Measurements from ENCODE around the gene DUS1L. TPM values are rescaled to one million over a fixed set of nuclear protein-coding genes. Genes with fewer than 3 reads are reported as not detected.

The DUS1L gene
- total RNA-seq, 4 donors from 2014 or later = 98.6 to 306 (median 132) TPM

GRCh38 chr17:82081546-82081945, 15.9 kb upstream of the DUS1L start:
- Histone ChIP-seq H3K36me3 (peaks cover 0 to 54% (median 18%) of the 10 kb centered on the region in 4 donors), H3K4me3 (no peak overlapping the region), H3K27ac (no peak overlapping the region), H3K9me3 (no peaks in the 10 kb centered on the region), H3K4me1 (no peaks in the 10 kb centered on the region), H3K27me3 (no peaks in the 10 kb centered on the region)
- in situ Hi-C loops (cut with MboI; ENCODE audit: low pct_ligation_motif_present in 1 of 4, low pct_unique_long_range_greater_than_20kb in 1 of 4, low sequenced_read_pairs in 3 of 4) = no loop called here
- WGBS, 2 donors (ENCODE audit: low coverage in 1 of 2) = 91% methylated on average over 4 of the region's 20 CpGs; no CpG with 5 or more reads in 1 of the 2 donors
- TF ChIP-seq POLR2A (IDR thresholded peaks at IDR 0.05) = no peak
- no peak for TF ChIP-seq EP300 (IDR thresholded peaks at IDR 0.05; ENCODE audit: low read depth)
- no peak for TF ChIP-seq POLR2AphosphoS5 (IDR thresholded peaks at IDR 0.05)
- no peak for TF ChIP-seq CTCF (IDR thresholded peaks at IDR 0.05)
- intact Hi-C loops (cut with DNase I; ENCODE audit: low total_unique reads) = no loop called here
- DNase-seq = no peak

DNA sequence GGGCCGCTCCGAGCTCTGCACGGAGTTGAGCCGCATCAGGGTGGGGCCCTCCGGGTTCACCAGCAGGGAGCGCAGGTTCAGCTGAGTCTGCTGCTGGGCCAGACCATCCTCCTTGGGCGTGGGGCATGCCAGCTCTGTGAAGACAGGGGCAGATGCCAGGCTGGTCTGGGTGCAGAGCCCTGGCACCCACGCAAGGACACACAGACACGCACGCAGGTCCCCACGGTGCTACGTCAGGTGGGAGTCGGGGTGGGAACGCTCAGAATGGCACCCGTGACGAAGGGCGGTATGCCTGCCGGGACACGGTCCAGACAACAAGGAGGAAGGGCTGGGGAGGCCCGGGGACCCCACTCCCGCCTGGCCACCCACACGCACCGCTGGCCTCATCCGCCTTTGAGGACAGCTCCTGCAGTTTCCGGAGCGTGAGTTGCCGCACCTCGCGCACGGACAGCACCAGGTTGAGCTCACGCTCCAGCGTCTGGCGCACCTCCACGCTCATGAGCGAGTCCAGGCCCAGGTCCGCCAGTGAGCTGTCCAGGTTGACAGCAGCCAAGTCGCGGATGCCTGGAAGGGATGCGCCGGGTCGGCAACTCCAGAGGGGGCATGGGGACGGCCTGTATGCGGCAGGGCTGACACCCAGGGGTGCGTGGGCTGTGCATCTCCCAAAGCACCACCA, 15.3 kb upstream of the DUS1L start:
- 94% methylated on average over 29 of the region's 44 CpGs; no CpG with 5 or more reads in 1 of the 2 donors for WGBS, 2 donors (ENCODE audit: low coverage in 1 of 2)
- intact Hi-C loops (cut with DNase I; ENCODE audit: low total_unique reads) = no loop called here
- H3K27me3 ChIP-seq = no peaks in the 10 kb centered on the region

GRCh38 chr17:82080048-82080788, 14.6 kb upstream of the DUS1L start:
- no peaks in the 10 kb centered on the region for H3K4me1 ChIP-seq
- 90% methylated on average over 2 to 36 of the region's 36 CpGs for WGBS, 2 donors (ENCODE audit: low coverage in 1 of 2)
- H3K27me3 ChIP-seq = no peaks in the 10 kb centered on the region
- intact Hi-C loops (cut with DNase I; ENCODE audit: low total_unique reads) (no loop called here), in situ Hi-C loops (cut with MboI; ENCODE audit: low pct_ligation_motif_present in 1 of 4, low pct_unique_long_range_greater_than_20kb in 1 of 4, low sequenced_read_pairs in 3 of 4) (no loop called here)
- no peak for TF ChIP-seq POLR2A (IDR thresholded peaks at IDR 0.05)
- no peak for TF ChIP-seq POLR2AphosphoS5 (IDR thresholded peaks at IDR 0.05)
- no peak for TF ChIP-seq EP300 (IDR thresholded peaks at IDR 0.05; ENCODE audit: low read depth)
- TF ChIP-seq CTCF (IDR thresholded peaks at IDR 0.05) = no peak
- no peaks in the 10 kb centered on the region for H3K9me3 ChIP-seq
- H3K4me3 ChIP-seq = no peak overlapping the region
- peaks cover 0 to 41% (median 18%) of the 10 kb centered on the region in 4 donors for H3K36me3 ChIP-seq
- no peak overlapping the region for H3K27ac ChIP-seq
- no peak for DNase-seq

More for the DNA sequence above, 15.3 kb upstream of the DUS1L start:
- in situ Hi-C loops (cut with MboI; ENCODE audit: low pct_ligation_motif_present in 1 of 4, low pct_unique_long_range_greater_than_20kb in 1 of 4, low sequenced_read_pairs in 3 of 4) = no loop called here
- H3K4me3 ChIP-seq = no peak overlapping the region
- no peaks in the 10 kb centered on the region for H3K4me1 ChIP-seq
- TF ChIP-seq POLR2A (IDR thresholded peaks at IDR 0.05) (no peak), EP300 (IDR thresholded peaks at IDR 0.05; ENCODE audit: low read depth) (no peak), POLR2AphosphoS5 (IDR thresholded peaks at IDR 0.05) (no peak), CTCF (IDR thresholded peaks at IDR 0.05) (no peak)
- no peaks in the 10 kb centered on the region for H3K9me3 ChIP-seq
- no peak for DNase-seq
- peaks cover 0 to 48% (median 18%) of the 10 kb centered on the region in 4 donors for H3K36me3 ChIP-seq
- H3K27ac ChIP-seq = no peak overlapping the region

GRCh38 chr17:82079001-82079677, 13.5 kb upstream of the DUS1L start:
- intact Hi-C loops (cut with DNase I; ENCODE audit: low total_unique reads) (no loop called here), in situ Hi-C loops (cut with MboI; ENCODE audit: low pct_ligation_motif_present in 1 of 4, low pct_unique_long_range_greater_than_20kb in 1 of 4, low sequenced_read_pairs in 3 of 4) (no loop called here)
- TF ChIP-seq POLR2A (IDR thresholded peaks at IDR 0.05) = no peak
- no peak for TF ChIP-seq POLR2AphosphoS5 (IDR thresholded peaks at IDR 0.05)
- no peak for TF ChIP-seq EP300 (IDR thresholded peaks at IDR 0.05; ENCODE audit: low read depth)
- no peak for TF ChIP-seq CTCF (IDR thresholded peaks at IDR 0.05)
- no peak for DNase-seq
- Histone ChIP-seq H3K9me3 (no peaks in the 10 kb centered on the region), H3K4me1 (no peaks in the 10 kb centered on the region), H3K36me3 (peaks cover 0 to 35% (median 16%) of the 10 kb centered on the region in 4 donors), H3K27ac (no peak overlapping the region), H3K27me3 (no peaks in the 10 kb centered on the region), H3K4me3 (no peak overlapping the region)
- WGBS, 2 donors (ENCODE audit: low coverage in 1 of 2) = 94% methylated on average over 38 of the region's 47 CpGs; no CpG with 5 or more reads in 1 of the 2 donors
